PFSK-1 (cell line): ENCODE measurements around the gene EFCAB6.

Experiments used
- FOXP2 ChIP-seq: optimal IDR thresholded peaks from 2 replicates; pipeline ENCODE3; 2011; ENCODE audit warnings: borderline replicate concordance, control low read depth, inconsistent platforms; ENCODE audit not compliant: insufficient read depth; ENCODE audit errors: extremely low read length, extremely low read depth
- POLR2AphosphoS5 ChIP-seq: IDR thresholded peaks from 2 replicates; pipeline ENCODE4 v1.6.1; 2012; ENCODE audit warnings: low read depth, mild to moderate bottlenecking, control low read depth, low read length, moderate library complexity
- REST ChIP-seq, 2 experiments: IDR thresholded peaks; 2 replicates each; pipeline versions ENCODE4 v1.6.1 to v1.8.0; 2011 to 2012; ENCODE audit warnings: low read depth in 2 of 2, low read length in 2 of 2, control low read depth in 1 of 2, inconsistent platforms in 1 of 2, mild to moderate bottlenecking in 1 of 2, moderate library complexity in 1 of 2; ENCODE audit not compliant: insufficient read depth in 1 of 2
- TAF1 ChIP-seq: IDR thresholded peaks from 2 replicates; pipeline ENCODE4 v1.6.1; 2012; ENCODE audit warnings: low read length, control low read depth, borderline replicate concordance; ENCODE audit not compliant: insufficient read depth

- no peak for TF ChIP-seq POLR2AphosphoS5
- no peak for TF ChIP-seq FOXP2
- TF ChIP-seq REST (IDR thresholded peaks at IDR 0.05; ENCODE audit: insufficient read depth in 1 of 2, low read depth in 2 of 2, low read length in 2 of 2), result no peak
- no peak for TF ChIP-seq TAF1
Measured at GRCh38 chr22:43624144-43624998, 187.7 kb downstream of the EFCAB6 start.
